K562 (cell line): Measurements from ENCODE around the gene DVL2. TPM values are rescaled to one million over a fixed set of nuclear protein-coding genes. Genes with fewer than 3 reads are reported as not detected.

Experiments
- JUND ChIP-seq, 2 experiments: IDR thresholded peaks; 2 replicates in 1 of 2; 3 replicates in 1 of 2; pipeline ENCODE4 v1.6.1; 2011; ENCODE audit warnings: borderline replicate concordance in 2 of 2, low read depth in 2 of 2, low read length in 2 of 2, improper control_type of control experiment in 1 of 2, missing biosample characterization in 1 of 2, missing genetic modification characterization in 1 of 2, missing genetic modification reagents in 1 of 2
- NR2C2 ChIP-seq, 2 experiments: fragments of 200-800 bp in 1 of 2; sonication (Bioruptor generic) in 1 of 2; sonication (generic) in 1 of 2; formaldehyde crosslinking in 1 of 2; IDR thresholded peaks; 2 replicates each; pipeline versions ENCODE4 v1.6.1 to v1.8.0; 2016 to 2022; ENCODE audit warnings: mild to moderate bottlenecking in 1 of 2, missing compliant biosample characterization in 1 of 2, missing genetic modification characterization in 1 of 2, missing genetic modification reagents in 1 of 2
- PRMT5 ChIP-seq: sonication (generic); formaldehyde crosslinking; IDR thresholded peaks from 2 replicates; pipeline ENCODE4 v1.5.0; 2020; ENCODE audit warnings: missing genetic modification reagents
- PTBP1 ChIP-seq: fragments of 200-400 bp; formaldehyde crosslinking; IDR thresholded peaks from 2 replicates; pipeline ENCODE4 v1.6.1; 2017; ENCODE audit warnings: low read depth, low read length
- ZNF143 ChIP-seq: sonication (generic); formaldehyde crosslinking; IDR thresholded peaks from 2 replicates; pipeline ENCODE4 v1.9.0; 2022; ENCODE audit warnings: mild to moderate bottlenecking, missing genetic modification reagents
- ZNF696 ChIP-seq: fragments of 250-450 bp; sonication (Bioruptor Pico); conservative IDR thresholded peaks from 2 replicates; pipeline ENCODE4 v1.4.0; 2020; ENCODE audit warnings: mild to moderate bottlenecking, moderate library complexity
- polyA plus RNA-seq, 8 experiments: library from polyadenylated mRNA; depleted of rRNA in 4 of 8; stranded (reverse) in 5 of 8; unstranded in 3 of 8; fragments of >200 nt; fragmentation: Nextera tagmentation in 2 of 8; fragmentation: Illumina TruSeq in 1 of 8; extraction: Ambion mirVana in 2 of 8; extraction: Trizol in 1 of 8; gene quantifications; 2 replicates each; pipeline versions ENCODE4 v1.2.1 to v1.2.3, GENCODE V29; 2011 to 2014; ENCODE audit warnings: inconsistent platforms in 1 of 8, missing spikeins in 1 of 8
- total RNA-seq, 7 experiments: library from RNA; depleted of rRNA in 6 of 7; stranded (reverse); fragments of >200 nt in 6 of 7; fragmentation: Illumina TruSeq in 2 of 7; extraction: Trizol in 2 of 7; gene quantifications; 2 replicates each; pipeline versions ENCODE4 v1.2.1 to v1.2.3, GENCODE V29; 2011 to 2021; ENCODE audit warnings: low replicate concordance in 1 of 7
- TF ChIP-seq, protein P1 (sequence below): fragments of 450-650 bp; conservative IDR thresholded peaks from 2 replicates; pipeline ENCODE4 v1.6.1; 2016; ENCODE audit warnings: missing genetic modification characterization, low read depth, mild to moderate bottlenecking, control low read depth, missing compliant biosample characterization
- TF ChIP-seq, protein P2 (sequence below): sonication (generic); formaldehyde crosslinking; IDR thresholded peaks from 2 replicates; pipeline ENCODE4 v1.9.0; 2022; ENCODE audit warnings: mild to moderate bottlenecking, missing genetic modification reagents
- TF ChIP-seq, protein P3 (sequence below), 2 experiments: fragments of 450-650 bp; IDR thresholded peaks; 2 replicates each; pipeline ENCODE4 v1.6.1; 2018; ENCODE audit warnings: mild to moderate bottlenecking in 2 of 2, low read depth in 1 of 2; ENCODE audit not compliant: partially characterized antibody in 2 of 2
- TF ChIP-seq, protein P4 (sequence below), 2 experiments: fragments of 450-650 bp; conservative IDR thresholded peaks; 2 replicates each; pipeline ENCODE4 v1.6.1; 2017; ENCODE audit warnings: mild to moderate bottlenecking in 2 of 2, moderate library complexity in 2 of 2
- TF ChIP-seq, protein P5 (sequence below), 2 experiments: fragments of 450-650 bp in 1 of 2; sonication (generic) in 1 of 2; formaldehyde crosslinking in 1 of 2; IDR thresholded peaks in 1 of 2; conservative IDR thresholded peaks in 1 of 2; 2 replicates each; pipeline versions ENCODE4 v1.6.1 to v1.8.1; 2016 to 2023; ENCODE audit warnings: mild to moderate bottlenecking in 2 of 2, moderate library complexity in 2 of 2, inconsistent platforms in 1 of 2, missing genetic modification reagents in 1 of 2

DVL2 gene
- total and polyA plus RNA-seq, 9 of the 15 experiments (the other 6 are each of a cell fraction or from before 2014, with no cell fraction given) = 1.3 to 49.5 (median 24.3) TPM

DNA sequence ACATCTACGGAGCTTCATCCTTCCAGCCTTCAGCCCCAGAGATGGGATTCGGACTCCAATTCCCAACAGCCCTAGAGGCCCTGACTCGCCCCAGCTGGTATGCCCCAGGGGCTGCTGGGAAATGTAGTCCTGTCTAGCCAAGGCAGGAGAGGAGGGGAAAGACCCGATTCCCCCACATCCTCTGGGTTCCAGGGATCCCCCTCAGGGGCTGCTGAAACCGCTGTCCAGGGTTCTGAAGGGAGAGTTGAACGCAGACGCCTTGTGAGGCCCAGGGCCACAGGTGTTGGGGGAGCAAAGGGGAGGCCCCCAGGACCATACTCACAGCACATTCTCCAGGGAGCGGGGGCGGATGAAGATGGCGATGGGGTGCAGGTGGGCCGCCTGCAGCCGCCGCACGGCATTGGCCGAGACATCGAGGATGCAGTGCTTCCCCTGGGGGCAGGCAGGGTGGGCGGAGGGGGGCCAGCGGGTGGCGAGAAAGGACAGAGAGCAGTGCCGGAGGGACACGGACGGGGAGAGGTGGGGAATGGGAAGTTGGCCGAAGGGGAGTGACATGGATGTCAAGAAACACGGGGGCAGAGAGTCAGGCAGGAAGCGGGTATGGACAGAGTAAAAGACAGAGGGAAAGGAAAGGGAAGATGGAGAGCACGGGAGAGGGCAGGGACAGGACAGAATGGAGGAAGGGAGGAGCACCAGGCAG lies 42.6 kb downstream of the DVL2 start (continued):
- no peak for TF ChIP-seq NR2C2 (CRISPR knock-in tag; IDR thresholded peaks at IDR 0.05)
- peak; percentile 61; the same call in 1 of the 2 replicates for TF ChIP-seq NR2C2 (tag; IDR thresholded peaks at IDR 0.05)
- TF ChIP-seq, protein P1, sequence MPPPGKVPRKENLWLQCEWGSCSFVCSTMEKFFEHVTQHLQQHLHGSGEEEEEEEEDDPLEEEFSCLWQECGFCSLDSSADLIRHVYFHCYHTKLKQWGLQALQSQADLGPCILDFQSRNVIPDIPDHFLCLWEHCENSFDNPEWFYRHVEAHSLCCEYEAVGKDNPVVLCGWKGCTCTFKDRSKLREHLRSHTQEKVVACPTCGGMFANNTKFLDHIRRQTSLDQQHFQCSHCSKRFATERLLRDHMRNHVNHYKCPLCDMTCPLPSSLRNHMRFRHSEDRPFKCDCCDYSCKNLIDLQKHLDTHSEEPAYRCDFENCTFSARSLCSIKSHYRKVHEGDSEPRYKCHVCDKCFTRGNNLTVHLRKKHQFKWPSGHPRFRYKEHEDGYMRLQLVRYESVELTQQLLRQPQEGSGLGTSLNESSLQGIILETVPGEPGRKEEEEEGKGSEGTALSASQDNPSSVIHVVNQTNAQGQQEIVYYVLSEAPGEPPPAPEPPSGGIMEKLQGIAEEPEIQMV = no peak
- TF ChIP-seq JUND (IDR thresholded peaks at IDR 0.05; ENCODE audit: borderline replicate concordance, low read depth, low read length) = peak; percentile 85
- TF ChIP-seq JUND (tag; IDR thresholded peaks at IDR 0.05; ENCODE audit: borderline replicate concordance, low read depth, low read length) = no peak; the same call in 2 of the 3 replicates
- TF ChIP-seq PRMT5 (CRISPR knock-in tag) = no peak
- TF ChIP-seq ZNF143 (CRISPR knock-in tag) = peak; percentile 86
- TF ChIP-seq, protein P2, sequence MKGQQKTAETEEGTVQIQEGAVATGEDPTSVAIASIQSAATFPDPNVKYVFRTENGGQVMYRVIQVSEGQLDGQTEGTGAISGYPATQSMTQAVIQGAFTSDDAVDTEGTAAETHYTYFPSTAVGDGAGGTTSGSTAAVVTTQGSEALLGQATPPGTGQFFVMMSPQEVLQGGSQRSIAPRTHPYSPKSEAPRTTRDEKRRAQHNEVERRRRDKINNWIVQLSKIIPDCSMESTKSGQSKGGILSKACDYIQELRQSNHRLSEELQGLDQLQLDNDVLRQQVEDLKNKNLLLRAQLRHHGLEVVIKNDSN (CRISPR knock-in tag) = peak; percentile 35; the same call in 1 of the 2 replicates
- TF ChIP-seq, protein P3, sequence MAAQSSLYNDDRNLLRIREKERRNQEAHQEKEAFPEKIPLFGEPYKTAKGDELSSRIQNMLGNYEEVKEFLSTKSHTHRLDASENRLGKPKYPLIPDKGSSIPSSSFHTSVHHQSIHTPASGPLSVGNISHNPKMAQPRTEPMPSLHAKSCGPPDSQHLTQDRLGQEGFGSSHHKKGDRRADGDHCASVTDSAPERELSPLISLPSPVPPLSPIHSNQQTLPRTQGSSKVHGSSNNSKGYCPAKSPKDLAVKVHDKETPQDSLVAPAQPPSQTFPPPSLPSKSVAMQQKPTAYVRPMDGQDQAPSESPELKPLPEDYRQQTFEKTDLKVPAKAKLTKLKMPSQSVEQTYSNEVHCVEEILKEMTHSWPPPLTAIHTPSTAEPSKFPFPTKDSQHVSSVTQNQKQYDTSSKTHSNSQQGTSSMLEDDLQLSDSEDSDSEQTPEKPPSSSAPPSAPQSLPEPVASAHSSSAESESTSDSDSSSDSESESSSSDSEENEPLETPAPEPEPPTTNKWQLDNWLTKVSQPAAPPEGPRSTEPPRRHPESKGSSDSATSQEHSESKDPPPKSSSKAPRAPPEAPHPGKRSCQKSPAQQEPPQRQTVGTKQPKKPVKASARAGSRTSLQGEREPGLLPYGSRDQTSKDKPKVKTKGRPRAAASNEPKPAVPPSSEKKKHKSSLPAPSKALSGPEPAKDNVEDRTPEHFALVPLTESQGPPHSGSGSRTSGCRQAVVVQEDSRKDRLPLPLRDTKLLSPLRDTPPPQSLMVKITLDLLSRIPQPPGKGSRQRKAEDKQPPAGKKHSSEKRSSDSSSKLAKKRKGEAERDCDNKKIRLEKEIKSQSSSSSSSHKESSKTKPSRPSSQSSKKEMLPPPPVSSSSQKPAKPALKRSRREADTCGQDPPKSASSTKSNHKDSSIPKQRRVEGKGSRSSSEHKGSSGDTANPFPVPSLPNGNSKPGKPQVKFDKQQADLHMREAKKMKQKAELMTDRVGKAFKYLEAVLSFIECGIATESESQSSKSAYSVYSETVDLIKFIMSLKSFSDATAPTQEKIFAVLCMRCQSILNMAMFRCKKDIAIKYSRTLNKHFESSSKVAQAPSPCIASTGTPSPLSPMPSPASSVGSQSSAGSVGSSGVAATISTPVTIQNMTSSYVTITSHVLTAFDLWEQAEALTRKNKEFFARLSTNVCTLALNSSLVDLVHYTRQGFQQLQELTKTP (IDR thresholded peaks at IDR 0.05; ENCODE audit: low read depth in 1 of 2, partially characterized antibody in 2 of 2) = peak in 1 of 2 experiments; percentile 96
- TF ChIP-seq PTBP1 = no peak
- TF ChIP-seq ZNF696 (CRISPR knock-in tag) = no peak
- TF ChIP-seq, protein P4, sequence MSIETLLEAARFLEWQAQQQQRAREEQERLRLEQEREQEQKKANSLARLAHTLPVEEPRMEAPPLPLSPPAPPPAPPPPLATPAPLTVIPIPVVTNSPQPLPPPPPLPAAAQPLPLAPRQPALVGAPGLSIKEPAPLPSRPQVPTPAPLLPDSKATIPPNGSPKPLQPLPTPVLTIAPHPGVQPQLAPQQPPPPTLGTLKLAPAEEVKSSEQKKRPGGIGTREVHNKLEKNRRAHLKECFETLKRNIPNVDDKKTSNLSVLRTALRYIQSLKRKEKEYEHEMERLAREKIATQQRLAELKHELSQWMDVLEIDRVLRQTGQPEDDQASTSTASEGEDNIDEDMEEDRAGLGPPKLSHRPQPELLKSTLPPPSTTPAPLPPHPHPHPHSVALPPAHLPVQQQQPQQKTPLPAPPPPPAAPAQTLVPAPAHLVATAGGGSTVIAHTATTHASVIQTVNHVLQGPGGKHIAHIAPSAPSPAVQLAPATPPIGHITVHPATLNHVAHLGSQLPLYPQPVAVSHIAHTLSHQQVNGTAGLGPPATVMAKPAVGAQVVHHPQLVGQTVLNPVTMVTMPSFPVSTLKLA (conservative IDR thresholded peaks at IDR 0.05) = no peak
- TF ChIP-seq, protein P5, sequence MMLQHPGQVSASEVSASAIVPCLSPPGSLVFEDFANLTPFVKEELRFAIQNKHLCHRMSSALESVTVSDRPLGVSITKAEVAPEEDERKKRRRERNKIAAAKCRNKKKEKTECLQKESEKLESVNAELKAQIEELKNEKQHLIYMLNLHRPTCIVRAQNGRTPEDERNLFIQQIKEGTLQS (IDR thresholded peaks at IDR 0.05) = peak; percentile 16; the same call in 1 of the 2 replicates
- TF ChIP-seq, protein P5 (CRISPR knock-in tag; conservative IDR thresholded peaks at IDR 0.05) = no peak
